Lung (tissue), 12 donors: ENCODE data around the gene GBF1. TPM values are rescaled to one million over a fixed set of nuclear protein-coding genes. Genes with fewer than 3 reads are reported as not detected.
"Not testable (repeated sequence)": the region's sequence is repeated elsewhere in the genome, so short reads cannot be mapped to it uniquely, and the experiment has no call there.

Experiments
- ATAC-seq: fragments of 200-7000 bp; cut with Tn5 transposase; one replicate; pipeline ENCODE4 v1.9.1; 2020; ENCODE audit warnings: moderate number of reproducible peaks; ENCODE audit not compliant: insufficient read depth, low FRiP score
- DNase-seq, 3 donors: peaks; one replicate each; pipeline ENCODE4 v3.0.0-alpha.2; 2013 to 2017
- H3K27ac ChIP-seq, 2 donors: one replicate each; pipeline ENCODE4 v1.5.1; 2013; ENCODE audit warnings: mild to moderate bottlenecking in 2 of 2, moderate library complexity in 2 of 2, control low read depth in 1 of 2, inconsistent platforms in 1 of 2, low read depth in 1 of 2, low read length in 1 of 2
- H3K27me3 ChIP-seq, 3 donors: one replicate each; pipeline ENCODE4 v1.5.1; 2013; ENCODE audit warnings: low read length in 2 of 3; ENCODE audit not compliant: control insufficient read depth in 3 of 3, insufficient read depth in 3 of 3
- H3K36me3 ChIP-seq, 4 donors: one replicate each; pipeline ENCODE4 v1.5.1; 2013; ENCODE audit warnings: low read length in 4 of 4, mild to moderate bottlenecking in 1 of 4, moderate library complexity in 1 of 4; ENCODE audit not compliant: control insufficient read depth in 4 of 4, insufficient read depth in 4 of 4
- H3K4me1 ChIP-seq, 5 donors: one replicate each; pipeline ENCODE4 v1.5.1; 2013; ENCODE audit warnings: low read length in 5 of 5, mild to moderate bottlenecking in 2 of 5, moderate library complexity in 1 of 5; ENCODE audit not compliant: control insufficient read depth in 5 of 5, insufficient read depth in 5 of 5
- H3K4me3 ChIP-seq: one replicate; pipeline ENCODE4 v1.5.1; 2013; ENCODE audit warnings: mild to moderate bottlenecking, control low read depth, moderate library complexity
- H3K9ac ChIP-seq, 2 donors: one replicate each; pipeline ENCODE4 v1.5.1; 2013; ENCODE audit warnings: low read length in 2 of 2, control low read depth in 1 of 2; ENCODE audit not compliant: insufficient read depth in 1 of 2
- H3K9me3 ChIP-seq, 4 donors: one replicate each; pipeline ENCODE4 v1.5.1; 2013; ENCODE audit warnings: low read length in 3 of 4, mild to moderate bottlenecking in 1 of 4, moderate library complexity in 1 of 4; ENCODE audit not compliant: control insufficient read depth in 4 of 4, insufficient read depth in 3 of 4
- CTCF ChIP-seq: IDR thresholded peaks from 2 replicates; pipeline ENCODE4 v1.5.1; 2012; ENCODE audit warnings: mild to moderate bottlenecking; ENCODE audit errors: control extremely low read depth, extremely low read depth
- WGBS, 2 donors: extraction: QIAGEN DNeasy Blood & Tissue Kit; methylation state at CpG; one replicate each; pipeline ENCODE4 v1.1.7; 2013; 5-methylcytosine and 5-hydroxymethylcytosine counted together
- polyA plus RNA-seq, 2 donors: library from polyadenylated mRNA; stranded (reverse); fragments of 200-250 nt; gene quantifications; one replicate each; pipeline ENCODE4 v1.2.1, GENCODE V29; 2013
- total RNA-seq, 2 donors: library from RNA; depleted of rRNA in 1 of 2; stranded (reverse); fragments of >200 nt in 1 of 2; gene quantifications; one replicate each; pipeline ENCODE4 v1.2.1, GENCODE V29; 2014 to 2021
- donor health status: control.
- donor health status: control.
- donor health status: Bipolar disorder and iron deficiency.
- donor health status: healthy.
- donor health status: DM: yes; HTN: yes; CAD: no.

The GBF1 gene
- total and polyA plus RNA-seq, 4 donors: 11.6 to 48.5 (median 25.4) TPM

GRCh38 chr10:102211615-102212299 is 33.6 kb upstream of the GBF1 start:
- Histone ChIP-seq H3K4me1 (peaks cover 0 to 13% (median 7%) of the 10 kb centered on the region in 5 donors), H3K4me3 (no peak overlapping the region), H3K9me3 (no peaks in the 10 kb centered on the region), H3K27ac (no peak overlapping the region), H3K36me3 (no peaks in the 10 kb centered on the region), H3K27me3 (no peaks in the 10 kb centered on the region), H3K9ac (no peak overlapping the region)
- TF ChIP-seq CTCF: no peak
- 69 to 82% methylated on average over 3 of the region's 3 CpGs for WGBS, 2 donors
- DNase-seq (no peak), ATAC-seq (no peak)

GRCh38 chr10:102213599-102213998 is 31.7 kb upstream of the GBF1 start:
- H3K4me1 ChIP-seq, ATAC-seq, H3K9ac ChIP-seq, H3K27ac ChIP-seq, DNase-seq, H3K27me3 ChIP-seq, H3K36me3 ChIP-seq, H3K9me3 ChIP-seq, H3K4me3 ChIP-seq: not testable (repeated sequence)
- 39 to 71% methylated on average over 4 of the region's 4 CpGs for WGBS, 2 donors

- TF ChIP-seq CTCF: no peak
- 89% methylated on average over 5 of the region's 5 CpGs for WGBS, 2 donors
- ATAC-seq: no peak
- no peaks in the 10 kb centered on the region for H3K4me1 ChIP-seq
- no peaks in the 10 kb centered on the region for H3K9me3 ChIP-seq
- no peak overlapping the region for H3K9ac ChIP-seq
- no peaks in the 10 kb centered on the region for H3K36me3 ChIP-seq
- no peak overlapping the region for H3K27ac ChIP-seq
- H3K4me3 ChIP-seq: no peak overlapping the region
- H3K27me3 ChIP-seq: no peaks in the 10 kb centered on the region
- no peak for DNase-seq
Measured at GRCh38 chr10:102219370-102219769, 26.0 kb upstream of the GBF1 start.

GRCh38 chr10:102220612-102221011 is 24.7 kb upstream of the GBF1 start:
- H3K27me3 ChIP-seq: no peaks in the 10 kb centered on the region
- DNase-seq (no peak), ATAC-seq (no peak)
- no peak overlapping the region for H3K9ac ChIP-seq
- H3K27ac ChIP-seq: no peak overlapping the region
- no peak for TF ChIP-seq CTCF
- H3K9me3 ChIP-seq: no peaks in the 10 kb centered on the region
- no peak overlapping the region for H3K4me3 ChIP-seq
- H3K4me1 ChIP-seq: peaks cover 0 to 6% (median 0%) of the 10 kb centered on the region in 5 donors
- H3K36me3 ChIP-seq: no peaks in the 10 kb centered on the region
